HG03280 (cell line): ENCODE data around the gene ACBD4.
"Not testable (repeated sequence)": the region's sequence is repeated elsewhere in the genome, so short reads cannot be mapped to it uniquely, and the experiment has no call there.

ENCODE experiments used
- ATAC-seq: cut with Tn5 transposase; IDR thresholded peaks from one replicate; pipeline ENCODE4 v1.9.1; 2021; ENCODE audit warnings: mild to moderate bottlenecking, moderate library complexity; ENCODE audit not compliant: unreplicated experiment

Gene ACBD4

GRCh38 chr17:45117848-45118646 is 17.4 kb upstream of the ACBD4 start:
- no peak for ATAC-seq

- ATAC-seq, result no peak
Measured at GRCh38 chr17:45118691-45119090, 16.8 kb upstream of the ACBD4 start.

GRCh38 chr17:45119964-45120363 is 15.5 kb upstream of the ACBD4 start:
- ATAC-seq, result no peak

- ATAC-seq, result no peak
Measured at GRCh38 chr17:45120558-45120957, 14.9 kb upstream of the ACBD4 start.

- no peak for ATAC-seq
Measured at GRCh38 chr17:45121055-45121454, 14.4 kb upstream of the ACBD4 start.

GRCh38 chr17:45123076-45123770 is 12.3 kb upstream of the ACBD4 start:
- no peak for ATAC-seq

- ATAC-seq, result no peak
Measured at GRCh38 chr17:45123930-45124796, 11.3 kb upstream of the ACBD4 start.

GRCh38 chr17:45124797-45125122 is 10.7 kb upstream of the ACBD4 start:
- not testable (repeated sequence) for ATAC-seq

GRCh38 chr17:45125509-45125908 is 10.0 kb upstream of the ACBD4 start:
- no peak for ATAC-seq

GRCh38 chr17:45127207-45127547 is 8.3 kb upstream of the ACBD4 start:
- ATAC-seq, result no peak

GRCh38 chr17:45127548-45128300 is 7.8 kb upstream of the ACBD4 start:
- no peak for ATAC-seq

GRCh38 chr17:45128331-45128730 is 7.2 kb upstream of the ACBD4 start:
- no peak for ATAC-seq

GRCh38 chr17:45128989-45129388 is 6.5 kb upstream of the ACBD4 start:
- no peak for ATAC-seq

GRCh38 chr17:45129426-45129939 is 6.0 kb upstream of the ACBD4 start:
- no peak for ATAC-seq

- no peak for ATAC-seq
Measured at GRCh38 chr17:45129940-45130680, 5.4 kb upstream of the ACBD4 start.

- no peak for ATAC-seq
Measured at GRCh38 chr17:45130681-45131615, 4.5 kb upstream of the ACBD4 start.

GRCh38 chr17:45131616-45132319 is 3.7 kb upstream of the ACBD4 start:
- ATAC-seq, result no peak

GRCh38 chr17:45132320-45132571 is 3.2 kb upstream of the ACBD4 start, which contains the start of gene PLCD3:
Gene PLCD3 (minus strand): TSS chr17:45132515. CDS start chr17:45132410, 105 bp downstream.
- ATAC-seq, result no peak
